HG03378 (cell line): ENCODE data around the gene PARG.
"Not testable (repeated sequence)": the region's sequence is repeated elsewhere in the genome, so short reads cannot be mapped to it uniquely, and the experiment has no call there.

Experiments used
- ATAC-seq: cut with Tn5 transposase; IDR thresholded peaks from one replicate; pipeline ENCODE4 v1.9.1; 2021; ENCODE audit warnings: mild to moderate bottlenecking, moderate library complexity; ENCODE audit not compliant: unreplicated experiment

The PARG gene

DNA sequence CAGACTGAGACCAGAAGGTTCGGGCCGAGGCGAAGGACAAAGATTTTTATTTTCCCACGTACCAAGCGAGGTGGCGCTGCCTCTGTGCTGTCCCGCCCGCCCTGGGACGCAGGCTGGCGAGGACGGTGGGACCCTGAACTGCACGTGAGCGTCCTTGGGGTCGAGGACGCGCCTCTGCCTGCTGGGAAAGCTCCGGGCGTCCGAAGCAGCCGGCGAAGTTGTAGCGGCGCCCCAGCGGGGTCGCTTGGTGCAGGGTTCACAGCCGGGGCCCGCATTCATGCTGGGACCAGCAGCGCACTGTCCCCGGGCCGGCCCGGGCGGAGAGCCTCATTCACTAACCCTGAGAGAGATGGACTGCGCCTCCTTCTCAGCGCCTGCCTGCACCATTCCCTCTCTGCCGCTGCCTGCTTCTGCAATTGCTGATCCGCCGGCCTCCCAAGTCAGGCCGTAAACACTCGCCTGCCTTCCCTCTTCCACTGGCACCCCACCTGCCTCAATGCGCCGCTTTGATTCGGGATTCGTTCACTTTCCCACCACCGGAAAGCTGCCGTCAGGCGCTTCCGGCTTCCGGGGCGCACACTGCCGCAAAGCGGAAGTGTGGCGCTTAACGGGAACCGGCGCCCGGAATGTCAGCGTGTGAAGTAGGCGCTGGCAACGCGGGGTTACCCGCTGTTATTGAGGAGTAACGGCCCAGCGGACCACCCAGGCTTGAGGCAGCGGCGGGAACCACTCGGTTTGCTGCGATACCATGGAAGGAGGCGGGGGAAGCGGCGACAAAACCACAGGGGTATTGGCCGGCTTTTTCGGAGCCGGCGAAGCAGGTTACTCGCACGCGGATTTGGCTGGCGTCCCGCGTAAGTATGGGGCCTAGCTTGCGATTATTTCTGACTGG, at the start of gene PARG, which contains the start of gene TIMM23B:
Gene PARG (minus strand): TSS at position 581 of the 892 bp plus-strand sequence. CDS start 302 bp downstream, at position 279.
Gene TIMM23B (plus strand): TSS at position 607 of the 892 bp plus-strand sequence. CDS start 142 bp downstream, at position 749.
- peak; percentile 47 for ATAC-seq

DNA sequence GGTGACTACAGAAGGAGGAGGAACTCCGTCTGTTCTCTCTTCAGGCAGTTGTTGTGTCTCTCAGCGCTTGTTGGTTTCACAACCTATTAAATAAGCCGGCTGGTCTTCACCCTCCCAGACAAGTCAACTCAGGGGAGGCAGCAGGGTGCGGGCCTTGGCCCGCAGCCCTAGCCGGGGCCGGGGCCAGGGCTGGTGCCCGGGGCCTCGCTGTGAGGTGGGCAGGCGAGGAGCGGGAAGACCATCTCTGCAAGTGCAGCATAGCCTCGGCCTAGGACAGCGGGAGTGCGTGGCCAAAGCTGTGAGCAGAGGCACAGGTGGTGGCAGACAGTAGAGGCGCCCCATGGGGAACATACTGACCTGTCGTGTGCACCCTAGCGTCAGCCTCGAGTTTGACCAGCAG, 46.5 kb upstream of the PARG start, which contains the start of gene AGAP6:
Gene AGAP6 (plus strand): TSS at position 31 of the 400 bp plus-strand sequence. CDS start 310 bp downstream, at position 341.
- not testable (repeated sequence) for ATAC-seq

DNA sequence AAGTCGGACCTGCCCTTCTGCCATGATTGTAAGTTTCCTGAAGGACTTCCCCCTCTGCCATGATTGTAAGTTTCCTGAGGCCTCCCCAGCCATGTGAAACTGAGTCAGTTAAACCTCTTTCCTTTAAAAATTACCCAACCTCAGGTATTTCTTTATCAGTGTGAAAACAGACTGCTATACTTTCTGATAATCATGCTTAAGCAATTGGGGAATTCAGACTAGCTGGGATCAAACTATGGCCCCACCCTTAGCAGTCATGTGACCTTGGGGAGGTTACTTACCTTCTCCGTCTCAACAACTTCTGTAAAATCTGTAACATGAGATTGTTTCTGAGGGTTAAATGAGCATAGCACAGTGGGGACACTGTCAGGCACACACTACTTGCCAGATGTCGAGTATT, 45.4 kb upstream of the PARG start:
- ATAC-seq: not testable (repeated sequence)

- not testable (repeated sequence) for ATAC-seq
Observed at GRCh38 chr10:49977756-49978155, 35.9 kb upstream of the PARG start.

DNA sequence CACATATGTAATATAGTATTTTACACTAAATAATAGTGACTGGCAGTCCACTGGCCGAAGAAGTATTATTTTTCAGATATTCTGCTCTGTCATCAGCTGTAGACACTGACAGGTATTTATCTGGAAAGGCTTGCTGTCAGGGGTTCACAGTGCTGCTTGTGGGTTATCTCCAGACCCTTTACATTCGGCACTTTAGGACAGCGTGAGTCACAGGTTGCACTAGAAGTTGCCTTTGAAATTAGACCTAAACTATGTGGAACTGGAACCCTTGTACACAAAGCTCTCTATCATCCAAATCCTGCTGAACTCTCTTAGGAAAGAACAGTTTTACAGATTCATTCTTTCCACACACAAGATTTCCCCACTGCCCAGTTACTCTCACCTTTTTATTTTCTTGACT, 30.3 kb upstream of the PARG start:
- not testable (repeated sequence) for ATAC-seq

DNA sequence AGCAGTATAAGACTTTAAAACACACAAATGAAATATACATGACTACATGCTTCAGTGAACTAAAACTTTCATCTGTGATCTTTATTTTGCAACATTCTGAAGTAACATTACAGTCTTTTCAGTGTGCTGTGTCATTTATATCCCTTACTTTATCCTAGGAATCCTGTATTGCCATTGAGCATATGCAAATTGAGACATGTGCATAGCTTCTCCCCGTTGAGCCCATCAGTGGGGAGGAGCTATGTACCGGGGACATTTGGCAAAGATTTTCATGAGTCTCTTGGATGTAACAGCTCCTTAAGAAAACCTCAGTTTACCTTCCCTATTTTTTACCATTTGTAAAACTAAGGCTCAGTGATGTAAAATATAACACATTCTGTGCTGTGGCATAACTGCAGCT, 29.6 kb upstream of the PARG start:
- ATAC-seq: not testable (repeated sequence)

DNA sequence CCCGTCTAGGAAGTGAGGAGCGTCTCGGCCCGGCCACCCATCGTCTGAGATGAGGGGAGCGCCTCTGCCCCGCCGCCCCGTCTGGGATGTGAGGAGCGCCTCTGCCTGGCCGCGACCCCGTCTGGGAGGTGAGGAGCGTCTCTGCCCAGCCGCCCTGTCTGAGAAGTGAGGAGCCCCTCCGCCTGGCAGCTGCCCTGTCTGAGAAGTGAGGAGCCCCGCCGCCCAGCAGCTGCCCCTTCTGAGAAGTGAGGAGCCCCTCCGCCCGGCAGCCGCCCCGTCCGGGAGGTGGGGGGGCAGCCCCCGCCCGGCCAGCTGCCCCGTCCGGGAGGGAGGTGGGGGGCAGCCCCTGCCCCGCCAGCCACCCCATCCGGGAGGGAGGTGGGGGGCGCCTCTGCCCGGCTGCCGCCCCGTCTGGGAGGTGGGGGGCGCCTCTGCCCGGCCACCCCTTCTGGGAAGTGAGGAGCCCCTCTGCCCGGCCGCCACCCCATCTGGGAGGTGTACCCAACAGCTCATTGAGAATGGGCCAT, 28.6 kb upstream of the PARG start:
- not testable (repeated sequence) for ATAC-seq

DNA sequence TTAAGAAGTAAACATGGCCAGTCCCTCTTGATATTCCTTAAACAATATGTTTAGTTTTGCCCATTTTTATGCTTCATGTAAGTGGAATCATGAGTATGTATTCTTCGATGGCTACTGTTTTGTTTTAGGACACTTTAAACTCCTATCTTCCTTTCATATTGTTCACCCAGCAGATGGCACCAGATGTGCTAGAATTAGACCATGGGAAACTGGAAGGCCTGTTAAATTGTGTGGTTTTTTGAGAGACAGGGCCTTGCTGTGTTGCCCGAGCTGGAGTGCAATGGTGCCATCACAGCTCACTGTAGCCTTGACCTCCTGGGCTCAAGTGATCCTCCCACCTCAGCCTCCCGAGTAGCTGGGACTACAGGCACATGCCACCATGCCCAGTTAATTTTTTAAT, 11.3 kb upstream of the PARG start:
- ATAC-seq: not testable (repeated sequence)

- ATAC-seq: not testable (repeated sequence)
Observed at GRCh38 chr10:49952006-49952405, 10.2 kb upstream of the PARG start.

DNA sequence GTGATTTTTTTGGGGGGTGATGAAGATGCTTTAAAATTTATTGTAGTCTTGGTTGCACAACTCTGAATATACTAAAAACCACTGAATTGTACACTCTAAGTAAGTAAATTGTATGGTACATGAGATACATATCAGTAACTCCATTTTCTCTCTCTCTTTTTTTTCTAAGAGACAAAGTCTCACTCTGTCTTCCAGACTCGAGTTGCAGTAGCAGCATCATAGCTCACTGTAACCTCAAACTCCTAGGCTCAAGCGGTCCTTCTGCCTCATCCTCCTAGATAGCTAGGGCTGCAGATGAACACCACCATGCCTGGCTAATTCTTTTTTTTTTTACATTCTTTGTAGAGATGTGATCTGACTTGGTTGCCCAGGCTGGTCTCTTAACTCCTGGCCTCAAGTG, 6.9 kb upstream of the PARG start:
- ATAC-seq: not testable (repeated sequence)

DNA sequence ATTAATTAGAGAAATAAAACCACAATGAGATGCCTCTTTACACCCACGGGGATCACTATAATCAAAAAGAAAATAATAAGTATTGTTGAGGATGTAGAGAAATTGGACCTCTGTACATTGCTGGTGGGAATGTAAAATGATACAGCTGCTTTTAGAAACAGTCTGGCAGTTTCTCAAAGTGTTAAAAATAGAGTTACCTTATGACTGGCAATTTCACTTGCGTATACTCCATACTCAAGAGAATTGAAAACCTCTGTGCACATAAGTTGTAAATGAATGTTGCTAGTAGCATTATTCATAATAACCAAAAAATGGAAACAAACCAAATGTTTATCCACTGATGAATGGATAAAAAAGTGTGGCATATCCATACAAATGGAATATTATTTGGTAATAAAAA, 6.3 kb upstream of the PARG start:
- peak; percentile 80 for ATAC-seq

DNA sequence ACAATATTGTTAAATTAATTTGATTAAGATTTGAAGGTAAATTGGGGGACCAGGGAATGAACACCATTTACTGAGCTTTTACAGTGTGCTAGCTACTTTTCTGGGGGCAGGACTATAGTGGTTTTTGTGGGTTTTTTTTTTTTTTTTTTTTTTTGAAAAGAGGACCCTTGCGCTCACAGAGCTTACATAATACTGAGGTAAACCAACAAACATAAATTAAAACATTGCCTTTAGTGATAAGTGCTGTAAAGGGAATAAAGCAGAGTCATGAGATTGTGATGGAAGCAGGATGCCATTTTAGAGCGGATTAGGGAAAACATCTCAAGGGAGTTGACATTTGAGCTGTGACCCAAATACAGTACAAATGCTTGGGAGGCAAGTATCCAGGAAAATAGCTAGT, 1.8 kb upstream of the PARG start:
- not testable (repeated sequence) for ATAC-seq

DNA sequence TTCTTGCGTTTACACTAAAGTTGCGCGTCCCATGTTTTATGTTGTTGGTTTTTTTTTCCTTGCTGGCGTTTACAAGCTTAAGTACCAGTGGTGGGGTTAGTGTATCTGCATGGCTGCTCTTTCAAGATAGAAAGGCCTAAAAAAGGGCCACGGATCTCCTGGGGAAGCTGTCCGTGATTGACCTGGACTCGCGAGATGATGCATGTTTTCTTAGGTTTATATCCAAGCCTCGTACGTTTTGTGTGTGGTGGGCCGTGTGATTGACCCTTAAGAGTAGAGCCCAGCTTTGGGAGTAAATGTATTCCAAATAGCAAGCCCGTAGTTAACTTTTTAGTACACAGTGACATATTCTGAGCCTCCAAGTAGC, 495 bp upstream of the PARG start:
- ATAC-seq: peak; percentile 12

DNA sequence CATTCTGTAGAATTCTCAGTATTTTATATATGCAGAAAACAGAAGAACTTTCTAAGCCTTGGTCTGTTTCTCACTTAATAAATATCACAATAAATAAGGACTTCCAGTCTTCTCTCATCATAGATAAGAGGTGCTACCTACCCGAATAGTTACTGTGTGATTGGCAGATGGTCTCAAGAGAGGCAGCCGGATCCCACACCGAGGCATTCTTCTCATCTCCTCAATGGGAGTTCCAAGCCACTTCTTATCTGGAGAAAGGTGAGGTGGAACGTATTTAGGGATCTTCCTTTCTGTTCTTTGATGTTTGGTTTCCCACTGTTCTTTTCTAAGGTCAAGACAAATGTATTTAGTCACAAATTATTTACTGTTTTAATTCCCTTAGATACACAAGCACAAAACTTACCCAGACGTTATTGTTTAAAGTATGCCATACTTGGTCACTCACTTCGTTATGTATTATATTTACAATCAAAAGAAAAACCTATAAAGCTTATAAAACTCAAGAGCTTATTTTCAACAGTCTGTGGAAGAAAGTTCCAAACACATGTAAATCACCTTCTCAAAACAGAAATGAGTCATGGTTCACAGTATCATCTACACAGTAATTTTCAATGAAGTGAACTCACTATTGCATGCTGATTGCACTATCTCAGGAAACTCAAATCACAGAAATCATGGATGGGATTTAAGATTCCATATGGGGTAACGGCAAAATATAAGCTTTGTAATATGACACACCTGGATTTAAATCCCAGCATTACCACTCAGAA, 9.7 kb downstream of the PARG start:
- not testable (repeated sequence) for ATAC-seq

GRCh38 chr10:49931276-49931675, 10.6 kb downstream of the PARG start:
- not testable (repeated sequence) for ATAC-seq

DNA sequence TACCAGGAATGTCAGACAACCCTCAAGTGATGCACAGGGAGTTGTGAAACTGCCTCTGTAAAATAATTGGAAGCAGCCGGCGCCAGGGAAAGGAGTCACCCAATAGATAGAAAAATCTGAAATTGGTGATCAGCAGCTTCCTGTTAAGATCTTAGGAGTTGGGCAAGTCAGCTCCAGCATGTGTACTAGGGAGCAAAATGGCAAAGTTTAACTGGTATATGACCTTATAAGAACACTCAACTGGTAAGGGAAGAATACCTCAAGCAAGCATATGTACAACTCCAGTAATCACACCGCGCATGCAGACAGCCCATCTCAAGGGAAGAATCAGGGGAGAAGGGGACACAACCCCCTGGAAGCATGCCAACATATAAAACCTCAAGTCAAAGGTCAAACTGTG, 18.3 kb downstream of the PARG start:
- ATAC-seq: not testable (repeated sequence)

DNA sequence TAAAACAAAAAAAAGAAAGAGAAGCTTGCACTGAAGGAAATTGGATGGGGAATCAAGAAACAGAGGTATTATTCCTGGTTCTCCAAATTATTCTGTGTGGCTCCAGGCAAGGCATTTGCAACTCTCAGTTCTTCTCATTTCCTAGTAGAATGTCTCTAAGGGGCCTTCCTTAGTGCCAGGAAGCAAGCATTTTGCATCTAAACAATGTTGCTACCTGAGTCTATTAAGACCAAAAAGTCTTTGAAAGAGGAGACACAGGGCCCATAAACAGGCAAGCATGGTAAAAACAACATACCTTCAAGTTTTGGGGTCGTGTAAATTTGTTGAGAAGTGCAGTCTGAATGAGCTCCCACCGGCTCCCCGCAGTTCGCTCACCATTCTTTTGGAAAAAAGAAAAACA, 19.8 kb downstream of the PARG start:
- not testable (repeated sequence) for ATAC-seq

- not testable (repeated sequence) for ATAC-seq
Observed at GRCh38 chr10:49917927-49918326, 23.9 kb downstream of the PARG start.

- not testable (repeated sequence) for ATAC-seq
Observed at GRCh38 chr10:49916451-49916850, 25.4 kb downstream of the PARG start.

DNA sequence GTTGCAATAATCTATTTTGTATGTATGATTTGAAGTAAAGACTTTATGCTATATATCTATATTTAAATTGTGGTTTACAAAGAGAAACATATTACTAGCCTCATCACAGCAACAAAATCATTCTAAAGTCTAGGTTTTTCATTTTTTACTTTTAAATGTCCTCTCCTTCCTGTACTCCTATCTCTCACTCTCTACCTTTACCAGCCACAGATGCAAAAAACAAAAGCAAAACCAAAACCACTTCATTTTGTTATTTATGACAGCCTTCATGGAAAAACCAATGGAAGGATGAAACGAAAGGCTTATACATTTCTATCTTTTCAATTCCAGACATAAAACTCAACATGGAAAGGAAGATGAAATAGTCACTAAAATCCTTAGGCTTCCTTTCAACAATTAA, 31.5 kb downstream of the PARG start:
- not testable (repeated sequence) for ATAC-seq
